ENCODE measurements around the gene ZC3H6. TPM values are rescaled to one million over a fixed set of nuclear protein-coding genes. Genes with fewer than 3 reads are reported as not detected.

Gene ZC3H6
- total RNA-seq, 2 experiments from 2014 or later = 4.3 to 16.5 TPM

DNA sequence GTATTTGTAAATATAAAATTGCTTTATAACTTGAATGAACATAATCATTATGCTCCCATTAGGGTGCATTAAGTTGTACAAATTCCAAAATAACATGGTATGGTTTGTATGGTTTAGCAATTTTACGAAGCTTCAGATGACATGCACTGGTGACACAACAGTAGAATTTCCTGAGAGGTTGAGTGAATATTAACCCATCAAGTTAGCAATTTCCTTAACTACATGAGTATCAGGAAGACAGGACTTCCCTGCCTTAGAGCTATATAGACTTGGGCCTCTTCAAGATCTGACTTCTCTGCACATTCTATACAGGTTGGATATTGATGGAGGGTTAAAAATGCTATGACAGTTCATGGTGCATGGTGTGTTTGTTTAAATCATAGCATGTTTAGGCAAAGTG is 60.2 kb downstream of the ZC3H6 start:
- no peaks in the 10 kb centered on the region for H3K9me2 ChIP-seq (ENCODE audit: insufficient read depth, low read length)
- H3K36me3 ChIP-seq (ENCODE audit: insufficient read depth, low read length) = no peaks in the 10 kb centered on the region
- H3K4me3 ChIP-seq (ENCODE audit: low read depth, low read length, poor library complexity, severe bottlenecking) = no peak overlapping the region
- no peaks in the 10 kb centered on the region for H3K79me2 ChIP-seq (ENCODE audit: insufficient read depth, low read depth, low read length)
- no TSS peak for BruUV-seq (replicated peaks)
- no peak overlapping the region for H2AFZ ChIP-seq (ENCODE audit: low read length)
- intact Hi-C loops (cut with micrococcal nuclease; ENCODE audit: unreplicated experiment) = no loop called here
- POLR2A ChIA-PET = interaction anchor here (0.6 to 1.1 kb wide), 2 partner anchors 10 to 1669 kb away, joined by 3 read pairs; no protein-coding TSS in a partner anchor
- H3K4me1 ChIP-seq (ENCODE audit: insufficient read depth, low read length, poor library complexity, severe bottlenecking) = no peaks in the 10 kb centered on the region
- no peak overlapping the region for H3K27ac ChIP-seq (ENCODE audit: low read depth, low read length, poor library complexity, severe bottlenecking)
- H3K9me3 ChIP-seq (ENCODE audit: low read length) = no peaks in the 10 kb centered on the region
- CTCF ChIA-PET (ENCODE audit: unreplicated experiment) = no interaction called here
- DNase-seq (ENCODE audit: low spot score) = no peak
- no peaks in the 10 kb centered on the region for H4K20me1 ChIP-seq (ENCODE audit: insufficient read depth, low read length)
- H3K4me2 ChIP-seq (ENCODE audit: low read length) = no peak overlapping the region
- TF ChIP-seq EZH2phosphoT487 (IDR thresholded peaks at IDR 0.05; ENCODE audit: borderline replicate concordance, low read depth, low read length) = no peak
- TF ChIP-seq, protein P1, sequence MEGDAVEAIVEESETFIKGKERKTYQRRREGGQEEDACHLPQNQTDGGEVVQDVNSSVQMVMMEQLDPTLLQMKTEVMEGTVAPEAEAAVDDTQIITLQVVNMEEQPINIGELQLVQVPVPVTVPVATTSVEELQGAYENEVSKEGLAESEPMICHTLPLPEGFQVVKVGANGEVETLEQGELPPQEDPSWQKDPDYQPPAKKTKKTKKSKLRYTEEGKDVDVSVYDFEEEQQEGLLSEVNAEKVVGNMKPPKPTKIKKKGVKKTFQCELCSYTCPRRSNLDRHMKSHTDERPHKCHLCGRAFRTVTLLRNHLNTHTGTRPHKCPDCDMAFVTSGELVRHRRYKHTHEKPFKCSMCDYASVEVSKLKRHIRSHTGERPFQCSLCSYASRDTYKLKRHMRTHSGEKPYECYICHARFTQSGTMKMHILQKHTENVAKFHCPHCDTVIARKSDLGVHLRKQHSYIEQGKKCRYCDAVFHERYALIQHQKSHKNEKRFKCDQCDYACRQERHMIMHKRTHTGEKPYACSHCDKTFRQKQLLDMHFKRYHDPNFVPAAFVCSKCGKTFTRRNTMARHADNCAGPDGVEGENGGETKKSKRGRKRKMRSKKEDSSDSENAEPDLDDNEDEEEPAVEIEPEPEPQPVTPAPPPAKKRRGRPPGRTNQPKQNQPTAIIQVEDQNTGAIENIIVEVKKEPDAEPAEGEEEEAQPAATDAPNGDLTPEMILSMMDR (conservative IDR thresholded peaks at IDR 0.05; ENCODE audit: low read length) = no peak

- Histone ChIP-seq H3K4me2 (ENCODE audit: low read length) (no peak overlapping the region), H3K9me3 (ENCODE audit: low read length) (no peaks in the 10 kb centered on the region), H3K79me2 (ENCODE audit: insufficient read depth, low read depth, low read length) (no peaks in the 10 kb centered on the region), H3K9me2 (ENCODE audit: insufficient read depth, low read length) (no peaks in the 10 kb centered on the region), H3K36me3 (ENCODE audit: insufficient read depth, low read length) (no peaks in the 10 kb centered on the region), H3K27ac (ENCODE audit: low read depth, low read length, poor library complexity, severe bottlenecking) (no peak overlapping the region), H4K20me1 (ENCODE audit: insufficient read depth, low read length) (no peaks in the 10 kb centered on the region), H3K4me1 (ENCODE audit: insufficient read depth, low read length, poor library complexity, severe bottlenecking) (no peaks in the 10 kb centered on the region), H2AFZ (ENCODE audit: low read length) (no peak overlapping the region), H3K4me3 (ENCODE audit: low read depth, low read length, poor library complexity, severe bottlenecking) (no peak overlapping the region)
- intact Hi-C loops (cut with micrococcal nuclease; ENCODE audit: unreplicated experiment) = no loop called here
- BruUV-seq (replicated peaks) = no TSS peak
- TF ChIP-seq, protein P1 (conservative IDR thresholded peaks at IDR 0.05; ENCODE audit: low read length) = no peak
- TF ChIP-seq EZH2phosphoT487 (IDR thresholded peaks at IDR 0.05; ENCODE audit: borderline replicate concordance, low read depth, low read length) = no peak
- ChIA-PET POLR2A (no interaction called here), CTCF (ENCODE audit: unreplicated experiment) (no interaction called here)
- no peak for DNase-seq (ENCODE audit: low spot score)
Observed at GRCh38 chr2:112339986-112340385, 64.6 kb downstream of the ZC3H6 start.

GRCh38 chr2:112340475-112341267 is 65.3 kb downstream of the ZC3H6 start:
- H3K9me3 ChIP-seq (ENCODE audit: low read length) = no peaks in the 10 kb centered on the region
- no peak overlapping the region for H3K4me2 ChIP-seq (ENCODE audit: low read length)
- DNase-seq (ENCODE audit: low spot score) = no peak
- H3K4me1 ChIP-seq (ENCODE audit: insufficient read depth, low read length, poor library complexity, severe bottlenecking) = no peaks in the 10 kb centered on the region
- H2AFZ ChIP-seq (ENCODE audit: low read length) = no peak overlapping the region
- TF ChIP-seq EZH2phosphoT487 (IDR thresholded peaks at IDR 0.05; ENCODE audit: borderline replicate concordance, low read depth, low read length) = no peak
- TF ChIP-seq, protein P1 (conservative IDR thresholded peaks at IDR 0.05; ENCODE audit: low read length) = no peak
- H3K27ac ChIP-seq (ENCODE audit: low read depth, low read length, poor library complexity, severe bottlenecking) = no peak overlapping the region
- POLR2A ChIA-PET = interaction anchor here (0.6 kb wide), 1 partner anchor 97 kb away, joined by 3 read pairs; no protein-coding TSS in a partner anchor
- H3K4me3 ChIP-seq (ENCODE audit: low read depth, low read length, poor library complexity, severe bottlenecking) = no peak overlapping the region
- H3K36me3 ChIP-seq (ENCODE audit: insufficient read depth, low read length) = no peaks in the 10 kb centered on the region
- no TSS peak for BruUV-seq (replicated peaks)
- H3K9me2 ChIP-seq (ENCODE audit: insufficient read depth, low read length) = no peaks in the 10 kb centered on the region
- CTCF ChIA-PET (ENCODE audit: unreplicated experiment) = no interaction called here
- no peaks in the 10 kb centered on the region for H3K79me2 ChIP-seq (ENCODE audit: insufficient read depth, low read depth, low read length)
- H4K20me1 ChIP-seq (ENCODE audit: insufficient read depth, low read length) = no peaks in the 10 kb centered on the region
- intact Hi-C loops (cut with micrococcal nuclease; ENCODE audit: unreplicated experiment) = no loop called here
